Fibroblast of lung (primary cell): ENCODE measurements around the gene RNFT2. TPM values are rescaled to one million over a fixed set of nuclear protein-coding genes. Genes with fewer than 3 reads are reported as not detected.
A peak's percentile ranks its signal among the peaks of the same experiment; 100 is the strongest.

ENCODE experiments used
- DNase-seq, 2 donors: peaks; one replicate each; pipeline versions ENCODE4 v3.0.0 to v3.0.0-alpha.2; 2010; ENCODE audit warnings: low read depth in 2 of 2
- H2AFZ ChIP-seq: 2 replicates; pipeline ENCODE4 v1.5.1; 2012; ENCODE audit warnings: low read length, control low read depth, inconsistent platforms
- H3K27ac ChIP-seq: 2 replicates; pipeline ENCODE4 v1.5.1; 2011; ENCODE audit warnings: low read length, control low read depth; ENCODE audit not compliant: insufficient read depth
- H3K27me3 ChIP-seq: 2 replicates; pipeline ENCODE4 v1.5.1; 2011; ENCODE audit warnings: mild to moderate bottlenecking, low read length; ENCODE audit not compliant: control insufficient read depth, insufficient read depth
- H3K36me3 ChIP-seq: 2 replicates; pipeline ENCODE4 v1.5.1; 2011; ENCODE audit warnings: low read length; ENCODE audit not compliant: control insufficient read depth, insufficient read depth
- H3K4me1 ChIP-seq: 2 replicates; pipeline ENCODE4 v1.5.1; 2011; ENCODE audit warnings: low read length; ENCODE audit not compliant: control insufficient read depth, insufficient read depth; ENCODE audit errors: extremely low read depth
- H3K4me2 ChIP-seq: 2 replicates; pipeline ENCODE4 v1.5.1; 2011; ENCODE audit warnings: low read length, control low read depth; ENCODE audit not compliant: insufficient read depth; ENCODE audit errors: extremely low read depth
- H3K4me3 ChIP-seq, 4 experiments: fragments of 200-600 bp in 1 of 4; sonication (generic) in 1 of 4; replicated peaks in 1 of 4; 2 replicates each; pipeline ENCODE4 v1.5.1; 2011 to 2016; ENCODE audit warnings: low read length in 4 of 4, low read depth in 3 of 4, mild to moderate bottlenecking in 3 of 4, control low read depth in 2 of 4, inconsistent platforms in 1 of 4, mixed read lengths in 1 of 4; ENCODE audit not compliant: insufficient read depth in 1 of 4; ENCODE audit errors: control extremely low read depth in 1 of 4
- H3K79me2 ChIP-seq: 2 replicates; pipeline ENCODE4 v1.5.1; 2012; ENCODE audit warnings: mild to moderate bottlenecking, low read length, inconsistent platforms; ENCODE audit not compliant: control insufficient read depth, insufficient read depth
- H3K9ac ChIP-seq: 2 replicates; pipeline ENCODE4 v1.5.1; 2011; ENCODE audit warnings: mild to moderate bottlenecking, low read length, control low read depth; ENCODE audit not compliant: insufficient read depth
- H3K9me3 ChIP-seq: 2 replicates; pipeline ENCODE4 v1.5.1; 2012; ENCODE audit warnings: low read depth, low read length; ENCODE audit not compliant: control insufficient read depth, insufficient read depth
- H4K20me1 ChIP-seq: 2 replicates; pipeline ENCODE4 v1.5.1; 2011; ENCODE audit warnings: low read length; ENCODE audit not compliant: control insufficient read depth, insufficient read depth; ENCODE audit errors: extremely low read depth
- EZH2 ChIP-seq: IDR thresholded peaks from 2 replicates; pipeline ENCODE4 v1.5.1; 2012; ENCODE audit warnings: low read length, control low read depth, mild to moderate bottlenecking; ENCODE audit errors: missing control alignments
- polyA plus RNA-seq, 2 donors: library from polyadenylated mRNA; depleted of rRNA in 1 of 2; stranded (reverse) in 1 of 2; unstranded in 1 of 2; fragments of >200 nt; gene quantifications; 2 replicates each; pipeline ENCODE4 v1.2.1, GENCODE V29; 2011 to 2012; ENCODE audit warnings: missing spikeins in 1 of 2
- total RNA-seq: library from RNA; depleted of rRNA; stranded (reverse); fragments of >200 nt; gene quantifications from 2 replicates; pipeline ENCODE4 v1.2.1, GENCODE V29; 2014
- TF ChIP-seq, protein P1 (sequence below), 2 donors: IDR thresholded peaks in 1 of 2; conservative IDR thresholded peaks in 1 of 2; 1 replicate in 1 of 2; 2 replicates in 1 of 2; pipeline ENCODE4 v1.5.1; 2011 to 2012; ENCODE audit warnings: low read length in 2 of 2, control low read depth in 1 of 2, inconsistent platforms in 1 of 2, low read depth in 1 of 2, mild to moderate bottlenecking in 1 of 2

Gene RNFT2
- total and polyA plus RNA-seq, 2 donors (not counting 1 experiment from before 2014, with no cell fraction given), result 0.95 to 3.1 TPM

DNA sequence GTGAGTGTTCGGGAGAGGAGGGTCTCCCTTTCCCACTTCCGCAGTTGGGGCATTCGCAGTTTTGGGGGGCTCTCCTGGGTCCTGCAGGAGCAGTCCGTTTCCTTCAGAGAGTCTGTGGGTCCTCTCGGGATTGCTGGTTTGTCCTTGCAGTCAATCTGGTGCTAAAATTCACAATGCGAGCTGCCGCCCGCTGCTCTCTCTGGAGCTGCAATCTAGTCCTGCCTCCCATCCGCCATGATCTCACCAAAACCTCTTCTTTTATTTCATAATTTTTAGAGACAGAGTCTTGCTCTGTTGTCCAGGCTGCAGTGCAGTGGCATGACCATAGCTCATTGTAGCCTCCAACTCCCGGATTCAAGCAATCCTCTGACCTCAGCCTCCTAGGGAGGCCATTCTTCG lies 22.5 kb downstream of the RNFT2 start:
- Histone ChIP-seq H2AFZ (no peak overlapping the region), H3K27ac (no peak overlapping the region), H3K9ac (no peak overlapping the region), H3K4me2 (no peak overlapping the region), H3K79me2 (no peaks in the 10 kb centered on the region), H3K4me1 (no peaks in the 10 kb centered on the region), H3K4me3 (no peak overlapping the region), H3K36me3 (no peaks in the 10 kb centered on the region), H3K9me3 (no peaks in the 10 kb centered on the region), H4K20me1 (no peaks in the 10 kb centered on the region), H3K27me3 (no peaks in the 10 kb centered on the region)
- no peak for TF ChIP-seq EZH2
- TF ChIP-seq, protein P1, sequence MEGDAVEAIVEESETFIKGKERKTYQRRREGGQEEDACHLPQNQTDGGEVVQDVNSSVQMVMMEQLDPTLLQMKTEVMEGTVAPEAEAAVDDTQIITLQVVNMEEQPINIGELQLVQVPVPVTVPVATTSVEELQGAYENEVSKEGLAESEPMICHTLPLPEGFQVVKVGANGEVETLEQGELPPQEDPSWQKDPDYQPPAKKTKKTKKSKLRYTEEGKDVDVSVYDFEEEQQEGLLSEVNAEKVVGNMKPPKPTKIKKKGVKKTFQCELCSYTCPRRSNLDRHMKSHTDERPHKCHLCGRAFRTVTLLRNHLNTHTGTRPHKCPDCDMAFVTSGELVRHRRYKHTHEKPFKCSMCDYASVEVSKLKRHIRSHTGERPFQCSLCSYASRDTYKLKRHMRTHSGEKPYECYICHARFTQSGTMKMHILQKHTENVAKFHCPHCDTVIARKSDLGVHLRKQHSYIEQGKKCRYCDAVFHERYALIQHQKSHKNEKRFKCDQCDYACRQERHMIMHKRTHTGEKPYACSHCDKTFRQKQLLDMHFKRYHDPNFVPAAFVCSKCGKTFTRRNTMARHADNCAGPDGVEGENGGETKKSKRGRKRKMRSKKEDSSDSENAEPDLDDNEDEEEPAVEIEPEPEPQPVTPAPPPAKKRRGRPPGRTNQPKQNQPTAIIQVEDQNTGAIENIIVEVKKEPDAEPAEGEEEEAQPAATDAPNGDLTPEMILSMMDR (conservative IDR thresholded peaks at IDR 0.05 in 1 of 2, IDR thresholded peaks at IDR 0.05 in 1 of 2; ENCODE audit: low read depth in 1 of 2, low read length in 2 of 2), result no peak
- no peak for DNase-seq

DNA sequence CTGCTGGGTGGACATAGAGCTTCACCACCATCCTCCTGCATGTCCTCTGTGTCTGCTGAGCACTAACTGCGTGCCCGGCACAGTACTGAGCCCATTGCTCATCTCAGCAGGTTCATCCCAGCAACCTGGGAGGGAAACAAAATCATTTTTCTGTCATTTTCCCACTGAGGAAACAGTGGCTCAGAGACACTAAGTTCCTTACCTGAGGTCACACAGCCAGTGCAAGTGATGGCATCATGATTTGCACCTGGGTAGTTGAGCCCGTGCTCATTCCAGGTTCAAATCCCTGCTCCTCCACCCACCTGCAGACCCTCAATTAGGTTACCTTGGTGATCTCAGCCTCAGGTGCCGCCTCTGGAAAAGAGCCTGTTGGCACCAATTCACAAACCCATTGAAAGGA lies 23.4 kb downstream of the RNFT2 start:
- DNase-seq, result no peak
- no peak overlapping the region for H3K9ac ChIP-seq
- no peaks in the 10 kb centered on the region for H3K36me3 ChIP-seq

DNA sequence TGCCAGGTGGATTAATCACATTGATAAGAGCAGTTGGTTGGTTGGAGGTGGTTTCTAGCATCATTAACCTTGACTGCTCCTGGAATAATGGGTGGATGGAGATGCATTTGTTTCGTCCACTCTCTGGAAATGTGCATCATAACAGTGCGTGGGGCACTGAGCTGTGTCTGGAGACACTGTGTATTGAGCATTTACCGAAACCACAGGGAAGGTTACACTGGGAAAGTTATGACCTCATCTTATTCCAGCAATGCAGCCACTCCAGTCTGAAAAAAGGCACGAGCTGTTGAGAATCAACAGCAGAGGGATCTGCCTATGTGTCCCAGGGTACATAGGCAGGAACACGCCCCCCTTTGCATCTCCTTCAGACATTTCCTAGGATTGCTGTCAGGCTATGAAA lies 27.2 kb downstream of the RNFT2 start:
- Histone ChIP-seq H3K9ac (no peak overlapping the region), H3K4me3 (no peak overlapping the region), H3K27ac (no peak overlapping the region), H3K4me2 (no peak overlapping the region), H3K27me3 (no peaks in the 10 kb centered on the region), H3K9me3 (no peaks in the 10 kb centered on the region), H4K20me1 (no peaks in the 10 kb centered on the region), H3K79me2 (no peaks in the 10 kb centered on the region), H3K4me1 (no peaks in the 10 kb centered on the region), H2AFZ (no peak overlapping the region), H3K36me3 (no peaks in the 10 kb centered on the region)
- TF ChIP-seq, protein P1 (conservative IDR thresholded peaks at IDR 0.05 in 1 of 2, IDR thresholded peaks at IDR 0.05 in 1 of 2; ENCODE audit: low read depth in 1 of 2, low read length in 2 of 2), result no peak
- no peak for TF ChIP-seq EZH2
- peak in 1 of 2 donors; percentile 32 for DNase-seq

More for the DNA sequence above, 23.4 kb downstream of the RNFT2 start:
- Histone ChIP-seq H3K4me3 (no peak overlapping the region), H4K20me1 (no peaks in the 10 kb centered on the region), H3K9me3 (no peaks in the 10 kb centered on the region), H3K79me2 (no peaks in the 10 kb centered on the region), H3K27ac (no peak overlapping the region), H2AFZ (no peak overlapping the region), H3K4me2 (no peak overlapping the region), H3K4me1 (no peaks in the 10 kb centered on the region), H3K27me3 (no peaks in the 10 kb centered on the region)
- TF ChIP-seq, protein P1 (conservative IDR thresholded peaks at IDR 0.05 in 1 of 2, IDR thresholded peaks at IDR 0.05 in 1 of 2; ENCODE audit: low read depth in 1 of 2, low read length in 2 of 2), result no peak
- TF ChIP-seq EZH2, result no peak
